HG03575 (cell line): Measurements from ENCODE around the gene MSI2.
"Not testable (repeated sequence)": the region's sequence is repeated elsewhere in the genome, so short reads cannot be mapped to it uniquely, and the experiment has no call there.

Experiments
- ATAC-seq: cut with Tn5 transposase; IDR thresholded peaks from one replicate; pipeline ENCODE4 v1.9.1; 2021; ENCODE audit not compliant: unreplicated experiment, insufficient number of reproducible peaks, low FRiP score; ENCODE audit errors: extremely low read depth

MSI2 gene

DNA sequence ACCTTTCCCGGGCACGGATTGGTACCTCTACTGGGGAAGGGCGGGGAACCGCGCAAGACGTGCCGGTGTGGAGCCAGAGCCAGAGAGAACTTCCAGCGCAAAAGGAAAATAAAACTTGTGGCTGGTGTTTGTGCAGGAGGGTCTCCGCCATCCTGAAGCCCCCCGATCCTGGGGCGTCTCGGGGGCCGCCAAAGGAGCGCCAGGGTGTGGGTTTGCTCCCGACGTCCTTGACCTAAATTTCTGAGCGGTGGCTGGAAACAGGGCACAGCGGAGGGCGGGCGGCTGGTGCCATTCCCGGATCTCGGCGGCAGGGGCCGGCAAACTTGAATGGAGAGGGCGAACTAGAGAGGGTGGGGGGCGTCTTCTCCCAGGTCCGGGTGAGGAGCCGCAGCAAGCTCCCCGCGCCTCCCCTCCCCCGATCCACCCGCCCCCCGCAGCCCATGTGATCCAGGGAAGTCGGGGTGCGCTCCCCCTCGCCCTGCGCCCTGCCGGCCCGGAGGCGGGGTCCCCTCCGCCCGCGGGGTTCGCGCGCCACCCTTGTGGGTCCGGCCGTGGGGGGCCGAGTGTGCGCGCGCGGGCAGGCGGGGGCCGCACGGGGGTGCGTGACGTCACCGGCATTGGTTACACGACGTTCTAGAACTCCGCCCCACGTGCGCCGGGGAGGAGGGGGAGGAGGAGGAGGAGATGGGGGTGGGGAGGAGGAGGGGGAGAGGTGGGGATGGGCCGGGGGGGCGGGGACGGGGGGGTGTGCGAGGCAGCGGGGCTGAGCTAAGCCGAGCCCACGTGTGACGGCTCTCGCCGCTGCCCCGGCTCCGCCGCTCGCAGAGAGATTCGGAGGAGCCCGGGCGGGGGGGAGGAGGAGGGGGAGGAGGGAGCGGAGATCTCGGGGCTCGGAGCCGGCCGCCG lies at the start of gene MSI2:
Gene MSI2, plus strand, starts transcription at position 748 of the 906 bp plus-strand sequence. CDS start 220 bp downstream, outside the sequence.
- no peak for ATAC-seq

DNA sequence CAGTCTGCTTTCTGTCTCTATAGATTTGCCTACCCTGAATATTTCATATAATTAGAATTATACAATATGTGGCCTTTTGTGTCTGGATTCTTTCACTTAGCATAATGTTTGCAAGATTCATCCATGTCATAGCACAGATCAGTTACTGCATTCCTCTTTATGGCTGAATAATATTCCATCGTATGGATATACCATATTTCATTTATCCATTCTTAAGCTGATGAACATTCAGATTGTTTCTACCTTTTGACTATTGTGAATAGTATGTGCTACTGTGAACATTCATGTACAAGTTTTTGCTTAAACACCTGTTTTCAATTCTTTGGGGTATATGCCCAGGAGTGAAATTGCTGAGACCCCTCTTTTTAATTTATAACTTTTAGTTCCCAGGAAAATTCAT lies 49.4 kb upstream of the MSI2 start:
- ATAC-seq: no peak

DNA sequence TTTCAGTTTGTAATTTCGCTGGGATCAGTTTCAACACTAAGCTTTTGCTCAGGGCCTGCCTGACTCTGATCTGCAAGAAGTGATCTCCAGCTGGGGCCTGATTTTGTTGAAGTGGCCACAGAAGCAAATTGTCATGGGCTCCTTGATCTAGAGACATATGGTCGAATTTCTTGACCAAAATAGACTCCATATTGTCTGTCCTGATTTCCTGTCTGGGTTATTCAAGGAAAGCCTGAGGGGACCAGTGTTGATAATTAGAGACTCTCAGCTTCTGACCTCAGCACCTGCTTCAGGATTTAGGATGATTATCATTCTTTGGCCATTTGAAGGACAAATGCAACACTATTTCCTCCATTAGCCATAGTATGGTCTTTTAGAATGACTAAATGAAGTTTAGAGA lies 48.9 kb upstream of the MSI2 start:
- ATAC-seq: no peak

DNA sequence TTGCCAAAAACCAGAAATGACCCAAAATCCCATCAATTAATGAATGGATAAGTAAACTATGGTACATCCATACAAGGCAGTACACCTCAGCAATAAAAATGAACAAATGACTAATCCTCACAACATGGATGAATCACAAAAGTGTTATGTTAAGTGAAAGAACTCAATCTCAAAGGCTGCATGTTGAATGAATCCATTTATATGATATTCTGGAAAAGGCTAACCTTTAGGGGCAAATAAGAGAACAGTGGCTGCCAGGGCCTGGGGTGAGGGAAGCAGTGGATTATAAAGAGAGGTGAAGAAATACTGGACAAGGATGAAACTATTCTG lies 46.1 kb upstream of the MSI2 start:
- no peak for ATAC-seq

DNA sequence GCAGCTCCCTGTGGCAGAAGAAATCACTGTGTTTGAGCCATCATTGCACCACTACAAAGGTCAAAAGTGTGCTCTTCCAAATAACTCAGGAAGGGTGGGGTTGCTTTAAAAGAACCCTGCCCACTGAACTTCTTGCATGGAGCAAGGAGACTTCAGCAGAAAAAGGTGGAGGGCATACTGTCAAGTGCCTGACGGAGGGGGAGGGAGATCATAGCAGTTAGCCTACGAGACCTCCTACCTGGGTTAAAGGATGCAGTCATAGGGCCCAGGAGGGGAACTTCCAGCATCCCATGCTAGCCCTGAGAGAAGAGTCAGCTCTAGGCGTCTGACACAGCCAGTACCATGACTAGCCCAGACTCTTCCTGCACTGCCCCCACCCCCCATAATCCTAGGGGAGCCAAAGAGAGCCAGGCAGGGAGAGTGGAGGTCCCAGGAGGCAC lies 45.3 kb upstream of the MSI2 start:
- no peak for ATAC-seq

DNA sequence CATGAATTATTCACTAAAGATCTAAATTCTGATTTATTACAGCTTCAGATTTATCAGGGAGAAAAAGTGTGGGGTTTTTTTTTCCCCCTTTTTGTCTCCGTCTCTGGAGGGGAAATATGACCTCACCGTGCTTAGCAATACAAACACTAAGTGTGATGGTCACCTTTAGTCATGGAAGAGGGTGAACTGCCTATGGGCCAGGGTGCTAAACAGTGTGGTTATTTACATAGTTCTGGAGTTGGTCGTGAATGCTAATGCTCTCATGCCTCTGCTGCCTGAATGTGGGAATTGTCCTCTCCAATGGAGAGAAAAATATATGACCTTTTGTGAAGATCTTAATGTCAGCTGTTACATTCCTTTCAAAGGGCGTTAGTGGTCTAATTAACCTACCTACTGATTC lies 44.8 kb upstream of the MSI2 start:
- no peak for ATAC-seq

DNA sequence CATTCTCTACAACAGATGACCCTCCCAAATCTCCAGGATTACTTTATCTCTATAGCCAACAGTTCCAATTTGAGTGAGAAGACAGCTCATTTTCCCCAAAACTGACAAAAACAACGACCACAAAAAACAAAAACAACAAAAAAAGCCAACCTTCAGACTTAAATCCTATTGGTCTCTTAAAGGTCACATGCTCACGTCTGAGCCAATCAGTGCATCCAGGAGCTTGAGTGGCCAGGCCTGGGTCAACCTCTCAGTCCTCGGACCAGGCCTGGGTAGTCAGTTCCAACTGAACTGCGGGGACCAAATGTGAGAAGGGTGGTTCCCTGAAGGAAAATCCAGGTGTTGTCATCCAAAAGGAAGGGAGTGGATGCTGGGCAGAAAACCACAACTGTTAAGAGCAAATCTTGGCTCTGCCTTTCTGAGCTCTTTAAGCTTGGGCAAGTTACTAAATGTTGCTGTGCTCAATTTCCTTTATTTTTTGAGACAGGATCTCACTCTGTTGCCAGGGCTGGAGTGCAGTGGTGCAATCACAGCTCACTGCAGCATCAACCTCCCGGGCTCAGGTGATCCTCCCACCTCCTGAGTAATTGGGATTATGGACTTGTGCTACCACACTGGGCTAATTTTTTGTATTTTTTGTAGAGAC lies 43.0 kb upstream of the MSI2 start:
- ATAC-seq: no peak

DNA sequence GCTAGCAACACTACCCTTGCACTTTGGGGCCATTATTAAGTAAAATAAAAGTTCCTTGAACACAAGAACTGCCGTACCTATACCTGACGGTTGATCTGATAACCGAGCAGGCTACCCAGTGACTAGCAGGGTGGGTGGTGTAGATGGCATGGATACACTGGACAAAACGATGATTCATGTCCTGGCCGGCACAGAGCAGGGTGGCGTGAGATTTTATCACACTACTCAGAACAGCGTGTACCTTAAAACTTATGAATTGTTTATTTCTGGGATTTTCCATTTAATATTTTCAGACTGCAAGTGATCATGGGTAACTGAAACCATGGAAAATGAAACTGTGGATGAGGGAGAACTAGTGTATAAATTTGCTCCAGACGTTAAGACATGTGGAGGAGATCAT lies 41.0 kb upstream of the MSI2 start:
- ATAC-seq: no peak

DNA sequence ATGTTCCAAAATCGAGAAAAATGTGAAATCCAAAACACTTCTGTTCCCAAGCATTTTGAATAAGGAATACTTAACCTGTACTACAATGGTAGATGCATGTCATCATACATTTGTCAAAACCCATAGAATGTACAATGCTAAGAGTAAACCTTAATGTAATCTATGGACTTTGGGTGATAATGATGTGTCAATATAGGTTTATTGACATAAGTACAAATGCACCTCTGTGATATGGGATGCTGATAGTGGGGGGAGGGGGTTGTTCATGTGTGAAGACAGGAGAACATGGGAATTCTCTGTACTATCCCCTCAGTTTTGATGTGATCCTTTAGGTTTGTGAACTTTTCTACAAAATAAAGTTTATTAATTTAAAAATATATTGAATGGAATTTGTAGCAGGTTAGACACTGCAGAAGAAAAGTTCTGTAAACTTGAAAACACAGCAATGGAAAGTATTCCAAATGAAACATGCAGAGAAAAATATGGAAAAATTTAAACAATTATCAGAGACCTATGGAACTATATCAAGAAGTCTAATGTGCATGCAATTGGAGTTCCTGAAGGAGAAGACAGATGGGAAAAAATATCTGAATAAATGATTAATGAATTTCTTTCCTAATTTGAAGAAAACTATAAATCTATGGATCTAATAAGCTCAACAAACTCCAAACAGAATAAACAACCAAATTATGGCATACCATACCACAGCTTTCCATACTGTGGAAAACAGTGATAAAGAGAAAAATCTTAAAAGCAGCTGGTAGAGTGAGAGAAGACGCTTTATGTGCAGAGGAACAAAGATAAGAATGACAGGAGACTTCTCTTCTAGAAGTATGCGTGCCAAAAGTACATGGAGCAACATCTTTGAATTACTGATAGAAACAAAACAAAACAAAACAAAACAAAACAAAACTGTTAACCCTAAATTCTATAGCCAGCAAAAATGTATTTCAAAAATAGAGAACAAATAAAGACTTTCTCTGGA lies 34.7 kb upstream of the MSI2 start:
- ATAC-seq: no peak

DNA sequence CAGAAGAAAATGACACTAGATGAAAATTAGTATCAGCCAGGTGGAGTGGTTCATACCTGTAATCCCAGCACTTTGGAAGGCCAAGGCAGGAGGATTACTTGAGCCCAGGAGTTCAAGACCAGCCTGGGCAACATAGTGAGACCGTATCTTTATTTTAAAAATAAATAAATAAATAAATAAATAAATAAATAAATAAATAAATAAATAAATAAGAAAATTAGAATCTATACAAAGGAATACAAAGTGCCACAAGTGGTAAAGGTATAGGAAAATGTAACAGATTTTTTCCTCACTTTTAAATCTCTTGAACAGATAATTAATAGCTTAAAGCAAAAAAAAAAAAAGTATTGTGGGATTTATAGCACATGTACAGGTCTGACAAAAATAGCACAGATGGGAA lies 33.9 kb upstream of the MSI2 start:
- ATAC-seq: not testable (repeated sequence)

DNA sequence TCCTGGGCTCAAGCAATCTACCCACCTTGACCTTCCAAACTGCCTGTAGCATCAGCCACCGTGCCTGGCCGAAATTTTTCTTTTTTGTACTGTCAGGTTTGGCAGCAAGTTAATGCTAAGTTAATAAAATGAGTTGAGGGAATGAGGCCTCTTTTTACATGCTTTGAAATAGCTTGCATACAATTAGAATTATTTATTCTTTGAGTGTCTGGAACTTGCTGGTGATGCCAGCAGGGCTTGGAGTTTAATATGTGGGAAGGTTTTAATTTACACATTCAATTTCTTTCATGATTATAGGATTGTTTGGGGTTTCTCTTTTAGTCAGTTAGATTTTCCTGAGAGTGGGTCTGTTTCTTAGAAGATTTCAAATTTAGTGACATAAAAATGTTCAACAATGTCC lies 31.2 kb upstream of the MSI2 start:
- no peak for ATAC-seq

DNA sequence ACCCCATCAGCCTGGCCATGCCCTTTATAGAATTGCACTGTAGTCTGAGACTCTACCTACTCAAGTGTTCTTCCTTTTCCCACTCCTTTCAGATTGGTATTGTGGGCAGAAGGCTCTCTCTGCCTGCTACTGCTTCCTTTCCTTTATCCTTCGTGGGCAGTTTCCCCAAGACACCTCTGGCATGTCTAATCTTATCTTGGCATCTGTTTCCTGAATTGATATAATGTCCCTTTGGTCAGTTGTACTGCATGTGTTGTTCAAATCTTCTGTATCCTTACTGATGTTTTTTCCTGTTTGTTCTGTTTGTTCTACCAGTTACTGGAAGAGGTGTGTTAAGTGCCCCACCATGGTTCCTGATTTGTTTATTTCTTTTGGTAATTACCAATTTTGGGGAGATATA lies 29.5 kb upstream of the MSI2 start:
- no peak for ATAC-seq

DNA sequence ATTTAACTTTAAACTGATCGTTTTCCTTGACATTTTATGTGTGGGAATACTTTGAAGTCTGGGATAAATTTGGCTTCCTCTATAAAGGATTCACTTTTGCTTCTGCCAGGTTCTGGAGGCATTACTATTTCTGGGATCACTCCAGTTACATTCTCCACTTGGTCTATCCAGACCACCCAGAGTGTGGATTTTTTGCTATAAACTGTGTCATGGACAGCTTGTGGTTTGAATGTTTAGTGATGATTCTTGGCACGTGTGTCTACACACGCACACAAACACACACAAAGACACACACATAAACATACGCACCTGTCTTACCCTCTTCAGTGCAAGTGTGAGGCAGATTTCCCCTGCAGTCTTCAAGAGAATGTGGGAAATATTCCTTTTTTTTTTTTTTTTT lies 27.4 kb upstream of the MSI2 start:
- ATAC-seq: no peak

DNA sequence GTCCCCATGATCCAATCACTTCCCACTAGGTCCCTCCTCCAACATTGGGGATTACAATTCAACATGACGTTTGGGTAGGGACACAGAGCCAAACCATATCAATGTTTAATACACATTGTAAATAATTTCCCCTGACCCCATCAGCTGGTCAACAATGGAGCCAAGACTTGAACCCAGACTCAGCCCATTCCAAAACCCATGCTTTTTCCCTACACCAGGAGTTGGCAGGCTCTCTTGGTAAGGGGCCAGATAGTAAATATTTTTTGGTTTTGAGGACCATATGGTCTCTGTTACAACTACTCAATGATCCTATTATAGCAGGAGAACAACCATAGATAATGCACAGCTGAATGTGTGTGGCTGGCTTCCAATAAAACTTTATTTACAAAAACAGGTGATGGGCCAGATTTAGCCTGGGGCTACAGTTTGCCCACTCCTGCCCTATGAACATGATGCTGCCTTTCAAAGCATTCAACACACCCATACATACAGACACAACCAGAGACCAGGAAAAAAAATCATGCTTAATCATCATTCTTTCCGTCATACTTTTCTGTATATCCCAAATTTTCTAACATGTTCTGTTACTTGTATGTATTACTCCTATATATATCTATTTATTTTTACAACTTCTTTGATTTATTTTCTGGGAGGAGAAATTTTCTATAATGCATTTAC lies 22.1 kb upstream of the MSI2 start:
- ATAC-seq: no peak

DNA sequence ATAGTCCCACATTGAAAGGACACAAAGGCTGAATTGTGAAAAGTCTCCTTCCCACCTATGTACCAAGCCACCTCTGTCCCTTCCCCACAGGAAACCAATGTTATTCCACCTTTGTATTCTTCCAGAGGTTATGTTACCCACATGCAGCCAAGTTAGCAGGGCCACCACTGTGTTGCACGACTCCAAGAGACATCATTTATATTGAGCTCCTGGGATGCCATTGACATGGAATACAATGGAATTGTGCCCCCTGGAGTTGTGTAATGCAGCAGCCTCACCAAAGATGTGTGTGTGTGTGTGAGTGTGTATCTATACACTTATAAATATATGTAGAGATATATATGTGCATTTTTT lies 21.6 kb upstream of the MSI2 start:
- no peak for ATAC-seq

DNA sequence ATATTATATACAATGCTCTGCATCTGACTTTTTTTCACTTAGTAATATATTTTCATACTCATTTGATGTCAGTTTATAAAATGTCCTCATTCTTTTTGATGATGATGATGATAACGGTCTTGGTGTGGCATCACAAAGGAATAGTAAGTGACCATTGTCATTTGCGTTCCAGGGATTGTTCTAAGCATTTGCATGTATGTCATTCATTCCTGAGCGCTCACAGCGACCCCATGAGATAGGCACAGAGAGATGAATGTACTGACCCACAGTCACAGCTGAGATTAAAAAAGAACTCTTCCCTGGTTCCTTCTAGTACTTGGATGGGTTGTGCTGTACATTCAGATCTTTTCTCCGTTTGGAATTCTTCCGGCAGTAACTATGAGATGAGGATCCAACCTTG lies 21.2 kb upstream of the MSI2 start:
- no peak for ATAC-seq

DNA sequence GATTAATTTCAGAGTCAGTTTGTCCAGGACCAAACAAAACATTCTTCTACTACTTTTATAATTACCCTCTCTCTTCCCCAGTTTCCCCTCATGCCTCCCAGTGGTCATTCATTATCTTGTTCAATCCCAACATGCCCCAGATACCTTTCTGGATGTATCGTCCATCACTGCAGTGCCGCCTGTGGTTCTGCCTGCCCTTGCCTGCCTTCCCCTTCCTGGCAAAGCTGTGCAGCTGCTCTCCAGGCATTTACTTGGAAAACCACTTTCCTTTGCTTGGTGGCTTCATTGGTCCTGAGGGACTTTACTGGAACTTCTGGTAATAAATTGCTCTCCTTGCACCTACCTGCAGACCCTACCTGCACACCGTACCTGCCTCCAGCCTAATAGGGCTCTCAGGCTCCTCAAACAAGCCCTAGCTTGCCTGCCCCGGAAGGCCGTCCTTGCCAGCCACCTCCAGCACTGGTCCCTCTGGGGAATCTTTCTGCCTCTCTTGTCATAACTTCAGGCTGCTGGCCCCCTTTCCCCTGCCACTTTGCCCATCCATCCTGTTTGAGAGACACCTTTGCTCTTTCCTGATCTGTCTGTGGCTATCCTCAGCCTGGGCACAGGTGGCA lies 19.5 kb upstream of the MSI2 start:
- ATAC-seq: no peak

DNA sequence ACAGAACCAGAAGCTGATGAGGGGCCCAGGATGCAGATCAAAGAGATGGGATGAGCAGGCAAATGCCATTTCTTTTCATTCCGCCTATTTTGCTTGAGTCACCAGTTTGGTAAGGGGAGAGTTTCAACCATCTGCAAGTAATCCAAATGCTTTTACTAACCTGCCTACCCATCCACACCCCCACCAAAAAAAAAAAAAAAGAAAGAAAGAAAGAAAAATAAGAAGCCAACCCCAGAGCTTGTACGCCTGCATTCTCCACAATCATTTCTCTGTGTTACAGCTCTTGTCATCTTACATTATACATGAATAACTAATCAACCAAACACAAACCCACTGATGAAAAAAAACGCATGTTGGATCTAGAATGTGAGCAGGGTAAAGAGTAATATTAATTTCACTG lies 15.7 kb upstream of the MSI2 start:
- ATAC-seq: no peak

DNA sequence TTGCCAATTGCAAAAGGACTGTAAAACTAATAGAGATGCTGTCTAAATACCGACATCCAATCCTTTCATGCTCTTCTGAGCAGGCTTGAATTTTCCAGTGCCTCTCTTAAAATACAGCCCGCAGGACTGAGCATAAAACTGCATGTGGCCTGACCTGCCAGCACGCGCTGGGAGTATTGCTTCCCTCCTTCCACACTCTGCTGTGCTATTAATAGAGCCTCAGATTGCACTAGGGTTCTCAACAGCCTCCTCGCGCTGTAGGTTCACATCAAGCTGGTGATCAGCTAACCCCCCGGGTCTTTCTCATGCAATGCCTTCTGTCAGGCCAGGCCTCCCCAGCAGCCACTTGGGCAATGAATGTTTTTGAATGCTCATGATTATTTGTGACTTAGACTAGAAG lies 14.2 kb upstream of the MSI2 start:
- no peak for ATAC-seq
